ENCODE measurements around the gene KCNJ4. TPM values are rescaled to one million over a fixed set of nuclear protein-coding genes. Genes with fewer than 3 reads are reported as not detected.

KCNJ4 gene
- total RNA-seq, 1 experiment from 2014 or later = 0.92 TPM

GRCh38 chr22:38433871-38434270 is 21.1 kb downstream of the KCNJ4 start:
- Mint-ChIP-seq H3K27ac (no peak overlapping the region), H3K27me3 (ENCODE audit: low read depth) (peaks cover 2% of the 10 kb centered on the region; the same call in 1 of the 2 replicates), H3K36me3 (ENCODE audit: insufficient read depth in 1 of 3, low read depth in 3 of 3) (no peaks in the 10 kb centered on the region), H3K4me3 (no peak overlapping the region), H3K4me1 (peaks cover 0 to 10% of the 10 kb centered on the region in 2 experiments; a peak in 3 of 4 replicates), H3K9me3 (no peaks in the 10 kb centered on the region)
- Histone ChIP-seq H3K79me2 (ENCODE audit: insufficient read depth, low read length) (no peaks in the 10 kb centered on the region), H3K56ac (ENCODE audit: insufficient read length, low read depth, low read length) (no peak overlapping the region), H3K23me2 (ENCODE audit: insufficient read length, low read depth, low read length, poor library complexity, severe bottlenecking) (no peaks in the 10 kb centered on the region), H3K9ac (ENCODE audit: extremely low read depth, insufficient read length, low read length) (no peak overlapping the region), H3K4me2 (ENCODE audit: insufficient read depth, insufficient read length, low read length) (no peak overlapping the region), H4K8ac (replicated peaks; ENCODE audit: insufficient read length, low read depth, low read length) (no peak overlapping the region), H2BK20ac (ENCODE audit: low read depth, low read length, poor library complexity, severe bottlenecking) (no peak overlapping the region), H2AK5ac (ENCODE audit: insufficient read length, low read length) (no peak overlapping the region), H3K79me1 (ENCODE audit: insufficient read depth, low read depth, low read length, poor library complexity, severe bottlenecking) (no peaks in the 10 kb centered on the region), H3K4ac (ENCODE audit: low read depth, low read length) (no peak overlapping the region), H4K20me1 (ENCODE audit: control insufficient read depth, insufficient read depth, insufficient read length) (no peaks in the 10 kb centered on the region), H4K91ac (ENCODE audit: insufficient read length, low read depth, low read length) (no peak overlapping the region), H2AFZ (ENCODE audit: low read length) (no peak overlapping the region), H3K14ac (ENCODE audit: insufficient read depth, low read length) (no peak overlapping the region), H3K18ac (ENCODE audit: insufficient read length, low read depth, low read length) (no peak overlapping the region), H2BK12ac (ENCODE audit: insufficient read length, low read depth, low read length) (no peak overlapping the region), H3T11ph (ENCODE audit: low read length) (no peak overlapping the region), H3K23ac (ENCODE audit: insufficient read length, low read depth, low read length) (no peak overlapping the region), H3K27me3 (ENCODE audit: insufficient read depth, low read length) (no peaks in the 10 kb centered on the region), H2BK120ac (ENCODE audit: low read depth, low read length, poor library complexity, severe bottlenecking) (no peak overlapping the region), H4K5ac (ENCODE audit: insufficient read length, low read depth, low read length) (no peak overlapping the region), H2BK15ac (ENCODE audit: low read depth, low read length) (no peak overlapping the region), H3K4me1 (ENCODE audit: insufficient read depth, low read length) (no peaks in the 10 kb centered on the region), H3K27ac (ENCODE audit: insufficient read length, low read depth, low read length) (no peak overlapping the region), H2BK5ac (ENCODE audit: insufficient read length, low read length) (no peak overlapping the region), H3K9me3 (ENCODE audit: control insufficient read depth, low read depth, low read length) (no peaks in the 10 kb centered on the region)
- DNase-seq = no peak
- no peak for TF ChIP-seq CTCF (conservative IDR thresholded peaks at IDR 0.05)
- no CpG with 5 or more reads among the region's 8 CpGs for WGBS (ENCODE audit: extremely low coverage, insufficient read length, low lambda C conversion rate)

Measured in H9 (cell line).